HG03280 (cell line): ENCODE results near the gene OSBPL9.
"Not testable (repeated sequence)": the region's sequence is repeated elsewhere in the genome, so short reads cannot be mapped to it uniquely, and the experiment has no call there.

Source experiments
- ATAC-seq: cut with Tn5 transposase; IDR thresholded peaks from one replicate; pipeline ENCODE4 v1.9.1; 2021; ENCODE audit warnings: mild to moderate bottlenecking, moderate library complexity; ENCODE audit not compliant: unreplicated experiment

OSBPL9 gene

DNA sequence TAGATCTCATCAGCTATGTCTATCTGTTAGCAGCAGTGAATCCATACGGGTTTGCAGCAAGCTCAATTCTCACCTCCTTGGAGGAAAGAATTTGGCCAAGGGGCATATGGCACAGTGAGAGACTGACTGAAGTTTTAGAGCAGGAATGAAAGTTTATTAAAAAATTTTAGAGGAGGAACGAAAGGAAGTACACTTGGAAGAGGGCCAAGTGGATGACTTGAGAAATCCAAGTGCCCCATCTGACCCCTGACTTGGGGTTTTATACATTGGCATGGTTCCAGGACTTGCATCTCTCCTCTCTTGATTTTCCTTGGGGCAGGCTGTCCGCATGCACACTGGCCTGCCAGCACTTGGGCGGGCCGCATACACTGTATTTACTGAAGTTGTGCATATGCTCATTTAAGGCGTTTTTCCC, 9.2 kb upstream of the OSBPL9 start:
- no peak for ATAC-seq

DNA sequence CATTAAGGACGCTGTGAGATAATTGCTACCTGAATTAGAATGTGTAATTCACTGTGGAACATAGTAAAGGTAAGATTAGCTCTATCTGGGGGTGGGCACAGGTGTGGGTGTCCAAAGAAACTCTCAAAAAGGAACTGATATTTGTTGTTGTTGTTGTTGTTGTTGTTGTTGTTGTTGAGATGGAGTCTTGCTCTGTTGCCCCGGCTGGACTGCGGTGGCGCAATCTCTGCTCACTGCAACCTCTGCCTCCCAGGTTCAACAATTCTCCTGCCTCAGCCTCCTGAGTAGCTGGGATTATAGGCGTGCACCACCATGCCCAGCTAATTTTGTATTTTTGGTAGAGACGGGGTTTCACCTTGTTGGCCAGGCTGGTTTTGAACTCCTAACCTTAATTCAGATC, 6.8 kb upstream of the OSBPL9 start:
- not testable (repeated sequence) for ATAC-seq

DNA sequence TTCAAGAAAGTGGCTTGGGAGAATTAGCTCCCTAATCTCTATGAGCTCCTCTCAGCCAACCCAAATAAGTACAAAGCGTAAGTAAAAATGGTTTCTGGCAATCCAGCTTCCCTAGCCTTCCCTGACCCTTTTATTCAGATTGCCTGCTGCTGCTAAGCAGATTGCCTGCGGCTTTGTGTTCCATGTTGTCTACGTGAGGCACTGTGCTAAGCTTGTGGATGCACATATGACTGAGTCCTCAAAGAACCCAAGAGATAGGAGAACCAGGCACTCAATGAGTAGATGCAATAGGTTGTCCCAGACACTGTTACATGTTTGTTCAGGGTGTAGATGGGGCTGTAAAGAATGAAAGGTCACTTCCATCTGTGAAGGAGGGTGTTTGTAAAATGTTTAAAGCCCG, 6.3 kb upstream of the OSBPL9 start:
- no peak for ATAC-seq

GRCh38 chr1:51612447-51612961, 4.4 kb upstream of the OSBPL9 start:
- no peak for ATAC-seq

- ATAC-seq, result no peak
Measured at GRCh38 chr1:51615780-51616291, 1.1 kb upstream of the OSBPL9 start.

GRCh38 chr1:51616490-51616889, 402 bp upstream of the OSBPL9 start:
- ATAC-seq, result no peak

DNA sequence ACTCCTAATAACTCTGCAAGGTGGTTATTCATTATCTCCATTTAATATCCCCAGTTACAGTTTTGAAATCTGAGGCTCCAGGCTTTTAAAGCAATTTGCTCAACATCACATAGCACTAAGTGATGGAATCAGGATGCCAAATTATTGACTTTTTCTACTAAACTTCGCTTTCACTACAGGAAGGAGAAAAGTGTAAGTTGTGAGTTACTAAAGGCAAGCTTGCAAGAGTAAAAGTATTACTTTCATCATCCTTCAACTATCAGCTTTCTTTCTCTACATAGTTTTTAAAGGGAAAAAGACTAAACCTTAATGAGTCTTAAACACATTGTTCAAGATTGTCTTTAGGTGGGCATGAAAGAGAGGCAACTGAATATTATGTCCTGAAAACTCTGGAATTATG, 1.8 kb downstream of the OSBPL9 start:
- no peak for ATAC-seq

DNA sequence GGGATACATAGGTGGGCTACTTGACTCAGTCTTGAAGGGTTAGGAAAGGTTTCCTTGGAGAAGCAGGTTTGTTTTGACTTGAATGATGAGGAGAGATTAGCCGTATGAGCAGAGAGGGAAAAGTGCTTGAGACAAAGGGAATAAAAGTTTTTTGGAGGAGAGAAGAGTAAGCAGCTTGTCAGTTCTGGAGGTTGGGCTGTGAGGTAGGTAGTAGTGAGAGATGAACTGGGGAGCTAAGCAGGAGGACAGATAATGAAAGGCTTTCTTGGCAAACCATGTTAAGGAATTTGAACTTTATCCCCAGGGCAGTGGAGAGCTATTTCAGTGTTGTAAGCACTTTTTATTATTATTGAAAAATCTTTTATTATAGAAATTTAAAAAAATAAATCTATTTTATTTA, 3.6 kb downstream of the OSBPL9 start:
- ATAC-seq, result no peak

DNA sequence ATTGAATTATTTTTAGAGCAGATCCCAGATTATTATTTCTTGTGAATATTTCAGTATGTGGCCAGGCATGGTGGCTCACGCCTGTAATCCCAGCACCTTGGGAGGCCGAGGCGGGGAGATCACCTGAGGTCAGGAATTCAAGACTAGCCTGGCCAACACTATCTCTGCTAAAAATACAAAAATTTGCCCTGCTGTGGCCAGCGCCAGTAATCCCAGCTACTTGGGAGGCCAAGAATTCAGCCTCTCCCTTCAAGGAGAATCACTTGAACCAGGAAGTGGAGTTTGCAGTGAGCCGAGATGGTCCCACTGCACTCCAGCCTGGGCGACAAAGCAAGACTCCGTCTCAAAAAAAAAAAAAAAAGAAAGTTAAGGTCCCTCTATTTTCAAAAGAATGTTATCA, 4.3 kb downstream of the OSBPL9 start:
- no peak for ATAC-seq

DNA sequence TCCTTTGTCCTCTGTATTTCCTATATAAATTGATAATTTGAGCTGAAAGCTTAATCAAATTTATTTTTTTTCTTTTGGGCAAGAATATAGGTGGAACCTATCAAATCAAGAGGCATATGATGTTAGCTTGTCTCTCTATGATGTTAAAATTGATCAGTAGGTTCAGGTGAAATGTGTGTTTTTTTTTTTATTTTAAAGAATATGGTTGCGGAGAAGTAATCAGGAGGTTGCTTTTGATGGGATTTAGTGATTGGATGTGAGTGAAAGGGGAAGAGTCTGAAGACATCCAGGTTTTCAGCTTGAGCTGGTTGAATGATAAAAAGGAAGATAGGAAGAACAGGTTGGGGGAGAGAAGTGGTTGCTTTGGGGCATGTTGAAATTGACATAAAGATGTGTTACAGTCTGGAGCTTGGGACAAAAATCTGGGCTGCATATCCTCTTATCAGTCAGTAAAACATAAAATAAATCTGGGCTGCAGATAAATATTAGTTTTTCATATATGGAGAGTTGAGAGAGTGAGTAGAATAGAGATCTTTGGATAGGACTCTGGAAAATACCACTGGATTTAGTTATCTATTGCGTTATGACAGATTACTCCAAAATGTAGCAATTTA, 5.1 kb downstream of the OSBPL9 start:
- ATAC-seq, result no peak

- no peak for ATAC-seq
Measured at GRCh38 chr1:51622455-51622913, 5.6 kb downstream of the OSBPL9 start.

DNA sequence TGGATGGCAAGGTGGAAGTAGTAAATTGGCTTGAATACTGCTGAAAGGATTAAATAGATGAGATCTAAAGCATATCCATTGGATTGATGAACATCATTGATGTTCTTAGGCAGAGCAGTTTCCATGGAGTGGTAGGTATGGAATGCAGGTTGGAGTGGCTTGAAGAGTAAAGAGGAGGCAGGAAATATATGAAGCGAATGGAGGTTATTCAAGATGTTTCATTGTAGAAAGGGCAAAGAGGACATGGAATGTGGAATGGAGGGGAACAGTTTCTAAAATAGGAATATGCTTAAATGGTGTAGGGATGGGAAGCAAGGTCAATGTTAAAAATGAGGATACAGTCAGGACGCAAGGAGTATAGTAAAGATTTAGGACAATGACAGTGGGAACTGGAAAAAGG, 6.1 kb downstream of the OSBPL9 start:
- ATAC-seq, result no peak

GRCh38 chr1:51623450-51623849, 6.6 kb downstream of the OSBPL9 start:
- ATAC-seq, result no peak

DNA sequence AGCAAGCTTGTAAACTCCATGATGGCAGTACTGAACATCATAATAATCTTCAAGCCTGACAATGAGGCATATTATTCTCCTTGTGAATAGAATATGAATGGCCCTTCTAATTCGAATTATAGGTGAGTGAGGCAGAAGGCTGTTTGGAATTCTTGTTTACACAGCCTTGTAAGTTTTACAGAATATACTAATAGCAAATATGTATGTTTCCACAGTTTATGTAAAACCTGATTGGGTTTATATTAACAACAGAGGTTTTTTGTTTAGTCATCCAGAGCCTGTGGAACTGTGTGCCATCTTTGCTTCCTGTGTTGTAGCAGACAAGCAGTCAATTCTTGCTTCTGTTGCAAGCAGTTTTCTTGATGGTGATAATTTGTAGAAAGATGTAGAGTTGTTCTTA, 8.0 kb downstream of the OSBPL9 start:
- no peak for ATAC-seq

DNA sequence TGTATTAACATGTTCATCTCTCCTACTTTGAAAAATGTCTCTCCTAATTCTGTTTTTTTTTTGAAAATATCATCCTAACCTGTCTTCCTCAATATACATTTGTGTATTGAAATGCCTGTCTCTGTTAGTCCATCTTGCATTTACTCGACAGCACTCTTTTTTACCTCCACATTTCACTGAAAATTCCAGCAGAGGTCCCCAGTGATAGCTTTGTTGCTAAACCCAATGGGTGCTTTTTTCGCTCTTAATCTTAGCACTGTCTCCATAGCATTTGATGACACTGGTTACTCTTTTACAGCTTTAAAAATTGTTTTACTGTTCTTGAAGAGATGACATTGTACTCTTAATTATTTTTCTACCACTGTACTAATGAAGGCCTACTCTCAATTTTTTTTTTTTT, 10.8 kb downstream of the OSBPL9 start:
- ATAC-seq, result no peak

DNA sequence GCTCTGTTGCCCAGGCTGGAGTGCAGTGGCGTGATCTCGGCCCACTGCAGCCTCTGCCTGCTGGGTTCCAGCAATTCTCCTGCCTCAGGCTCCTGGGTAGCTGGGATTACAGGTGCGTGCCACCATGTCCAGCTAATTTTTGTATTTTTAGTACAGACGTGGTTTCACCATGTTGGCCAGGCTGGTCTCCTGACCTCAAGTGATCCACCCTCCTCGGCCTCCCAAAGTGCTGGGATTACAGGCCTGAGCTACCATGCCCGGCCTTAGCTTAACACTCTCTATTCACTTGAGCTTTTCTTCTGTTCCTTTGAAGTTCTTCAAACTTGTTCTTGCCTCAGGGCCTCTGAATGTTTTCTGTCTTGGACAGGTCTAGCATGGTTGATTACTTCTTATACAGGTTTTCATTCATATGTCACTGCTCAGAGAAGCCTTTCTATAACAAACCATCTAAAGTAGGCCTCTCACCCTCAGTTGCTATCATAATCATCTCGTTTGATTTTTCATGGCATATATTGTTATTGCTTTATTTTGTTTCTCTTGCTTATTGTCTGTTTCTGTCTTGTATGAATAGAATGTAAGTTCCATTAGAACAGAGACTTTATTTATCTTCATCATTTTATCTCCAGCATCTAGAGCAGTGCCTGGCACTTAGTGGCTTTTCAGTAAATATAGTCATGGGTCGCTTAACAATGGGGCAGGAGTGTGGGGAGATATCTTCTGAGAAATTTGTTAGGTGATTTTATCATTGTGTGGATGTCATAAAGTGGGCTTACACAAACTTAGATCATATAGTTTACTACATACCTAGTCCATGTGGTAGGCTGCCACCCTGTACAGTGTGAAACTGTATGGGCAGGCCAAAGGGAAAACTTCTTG, 12.1 kb downstream of the OSBPL9 start:
- ATAC-seq, result no peak

- ATAC-seq, result no peak
Measured at GRCh38 chr1:51629918-51630317, 13.0 kb downstream of the OSBPL9 start.

DNA sequence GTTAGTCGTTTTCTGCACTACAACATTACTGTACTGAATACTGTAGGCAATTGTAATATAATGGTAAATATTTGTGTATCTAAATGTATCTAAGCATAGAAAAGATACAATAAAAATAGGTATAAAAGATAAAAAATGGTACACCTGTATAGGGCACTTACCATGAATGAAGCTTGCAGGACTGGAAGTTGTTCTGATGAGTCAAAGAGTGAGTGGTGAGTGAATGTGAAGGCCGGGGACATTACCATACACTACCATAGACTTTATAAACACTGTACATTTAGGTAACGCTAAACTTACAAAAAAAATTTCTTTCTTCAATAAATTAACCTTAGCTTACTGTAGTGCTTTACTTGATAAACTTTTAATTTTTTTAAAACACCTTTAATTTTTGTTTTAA, 13.5 kb downstream of the OSBPL9 start:
- ATAC-seq, result no peak

GRCh38 chr1:51630922-51631321, 14.0 kb downstream of the OSBPL9 start:
- no peak for ATAC-seq

DNA sequence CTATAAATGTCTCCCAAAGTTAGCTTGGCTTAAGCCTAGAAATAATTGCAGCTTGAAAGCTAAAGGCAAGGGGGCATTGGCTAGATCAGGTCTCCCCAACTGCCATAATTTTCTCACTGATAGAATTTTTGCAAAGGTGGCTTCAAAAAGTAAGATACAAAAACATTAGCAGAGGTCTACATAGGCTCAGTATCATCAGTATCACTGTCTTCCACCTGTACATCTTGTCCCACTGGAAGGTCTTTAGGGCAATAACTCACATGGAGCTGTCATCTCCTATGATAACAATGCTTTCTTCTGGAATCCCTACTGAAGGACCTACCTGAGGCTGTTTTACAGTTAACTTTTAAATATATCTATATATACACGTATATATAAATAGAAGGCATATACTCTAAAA, 14.9 kb downstream of the OSBPL9 start:
- ATAC-seq, result no peak

DNA sequence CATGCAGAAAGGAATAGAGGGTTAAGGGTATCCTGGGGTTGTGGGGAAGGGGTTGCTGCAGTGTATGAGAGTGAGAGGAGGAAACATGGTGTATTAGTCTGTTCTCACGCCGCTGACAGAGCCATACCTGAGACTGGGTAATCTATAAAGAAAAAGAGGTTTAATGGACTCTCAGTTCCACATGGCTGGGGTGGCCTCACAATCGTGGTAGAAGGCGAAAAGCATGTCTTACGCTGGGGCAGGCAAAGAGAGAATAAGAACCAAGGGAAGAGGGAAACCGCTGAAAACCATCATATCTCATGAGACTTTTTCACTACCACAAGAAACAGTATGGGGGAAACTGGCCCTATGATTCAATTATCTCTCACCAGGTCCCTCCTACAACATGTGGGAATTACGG, 17.7 kb downstream of the OSBPL9 start:
- no peak for ATAC-seq

- no peak for ATAC-seq
Measured at GRCh38 chr1:51635615-51636014, 18.7 kb downstream of the OSBPL9 start.
